WTC11 (cell line): Measurements from ENCODE around the gene ARHGEF19.

ENCODE experiments used
- CTCF ChIP-seq: fragments of 200-600 bp; IDR thresholded peaks from 2 replicates; pipeline ENCODE4 v1.8.0; 2022; ENCODE audit warnings: antibody characterized with exemption
- E2F5 ChIP-seq: sonication (generic); formaldehyde crosslinking; IDR thresholded peaks from 2 replicates; pipeline ENCODE4 v1.8.1; 2022; ENCODE audit warnings: mild to moderate bottlenecking, moderate library complexity, missing genetic modification reagents
- FOXP1 ChIP-seq: sonication (generic); formaldehyde crosslinking; IDR thresholded peaks from 2 replicates; pipeline ENCODE4 v1.8.0; 2022; ENCODE audit warnings: missing genetic modification reagents, mild to moderate bottlenecking, moderate library complexity, borderline replicate concordance
- ZNF416 ChIP-seq: fragments of 250-450 bp; sonication (Bioruptor Pico); IDR thresholded peaks from 2 replicates; pipeline ENCODE4 v1.9.0; 2021; ENCODE audit warnings: mild to moderate bottlenecking, inconsistent platforms

GRCh38 chr1:16251381-16251780 is 38.9 kb upstream of the ARHGEF19 start:
- TF ChIP-seq CTCF (no peak), E2F5 (CRISPR knock-in tag) (no peak), ZNF416 (CRISPR knock-in tag) (no peak), FOXP1 (CRISPR knock-in tag) (no peak)
